Ascending aorta (tissue), 2 donors: ENCODE measurements around the gene HEY2. TPM values are rescaled to one million over a fixed set of nuclear protein-coding genes. Genes with fewer than 3 reads are reported as not detected.

ENCODE experiments used
- DNase-seq, 2 donors: peaks; one replicate each; pipeline ENCODE4 v3.0.0-alpha.2; 2019; ENCODE audit warnings: low spot score in 2 of 2
- H3K27ac ChIP-seq, 2 donors: fragments of 200-600 bp; sonication (generic); one replicate each; pipeline ENCODE4 v1.5.1; 2016 to 2017; ENCODE audit warnings: mild to moderate bottlenecking in 1 of 2
- H3K27me3 ChIP-seq: fragments of 200-600 bp; sonication (generic); one replicate; pipeline ENCODE4 v1.5.1; 2017
- H3K36me3 ChIP-seq, 2 donors: fragments of 200-600 bp; sonication (generic); one replicate each; pipeline ENCODE4 v1.5.1; 2016
- H3K4me1 ChIP-seq, 2 donors: fragments of 200-600 bp; sonication (generic); one replicate each; pipeline ENCODE4 v1.5.1; 2016 to 2017; ENCODE audit warnings: mild to moderate bottlenecking in 1 of 2
- H3K4me3 ChIP-seq, 2 donors: fragments of 200-600 bp; sonication (generic); one replicate each; pipeline ENCODE4 v1.5.1; 2016 to 2017; ENCODE audit warnings: mild to moderate bottlenecking in 1 of 2
- H3K9me3 ChIP-seq, 2 donors: fragments of 200-600 bp; sonication (generic); one replicate each; pipeline ENCODE4 v1.5.1; 2016
- CTCF ChIP-seq, 3 experiments: fragments of 200-600 bp in 2 of 3; fragments of 450-650 bp in 1 of 3; sonication (generic) in 2 of 3; IDR thresholded peaks; one replicate each; pipeline ENCODE4 v1.5.1; 2016 to 2019; ENCODE audit warnings: antibody characterized with exemption in 3 of 3, mild to moderate bottlenecking in 1 of 3, moderate library complexity in 1 of 3
- intact Hi-C: fragments of 100-400 bp; cut with DNase I; formaldehyde crosslinking; loops from one replicate; pipeline ENCODE4 v1.15.1; 2023
- total RNA-seq: library from RNA; depleted of rRNA; stranded (reverse); fragments of >200 nt; gene quantifications from one replicate; pipeline ENCODE4 v1.1.0, GENCODE V29; 2016

HEY2 gene
- total RNA-seq, 1 donor from 2014 or later: 0.32 TPM

- DNase-seq: no peak
- intact Hi-C loops: no loop called here
- no peaks in the 10 kb centered on the region for H3K36me3 ChIP-seq
- H3K9me3 ChIP-seq: no peaks in the 10 kb centered on the region
- no peak for TF ChIP-seq CTCF (IDR thresholded peaks at IDR 0.05)
- H3K4me3 ChIP-seq: no peak overlapping the region
- no peaks in the 10 kb centered on the region for H3K27me3 ChIP-seq
- H3K4me1 ChIP-seq: peaks cover 0 to 7% of the 10 kb centered on the region in 2 donors
- H3K27ac ChIP-seq: no peak overlapping the region
Measured at GRCh38 chr6:125808591-125808990, 59.2 kb downstream of the HEY2 start.

DNA sequence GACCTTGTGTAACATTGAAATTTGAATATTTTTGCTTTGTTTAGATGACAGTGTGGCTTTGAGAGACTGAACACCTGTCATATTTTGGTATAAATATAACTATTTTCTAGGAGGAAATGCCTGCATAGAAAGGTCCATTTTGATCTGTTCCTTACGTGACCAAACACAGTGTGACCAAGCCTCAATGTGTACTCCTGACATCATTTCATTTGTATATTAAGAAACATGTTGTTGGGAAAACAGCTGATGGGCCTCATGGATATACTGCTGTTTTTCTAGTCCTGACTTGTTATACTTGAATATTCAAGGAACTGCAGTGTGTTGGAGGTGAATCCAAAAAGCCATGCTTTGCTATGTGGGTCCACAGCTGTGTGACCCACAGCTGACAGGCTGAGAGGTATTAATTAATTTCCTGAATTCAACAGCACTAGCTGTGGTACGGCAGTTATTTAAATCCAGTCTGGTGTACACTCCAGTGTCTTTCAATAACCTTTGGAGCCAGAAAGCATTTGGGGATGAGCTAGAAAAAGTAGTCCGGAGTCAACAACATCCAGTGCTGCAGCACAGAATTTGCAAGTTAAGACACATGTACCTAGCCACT lies 60.2 kb downstream of the HEY2 start:
- no peaks in the 10 kb centered on the region for H3K27me3 ChIP-seq
- H3K4me1 ChIP-seq: peaks cover 0 to 6% of the 10 kb centered on the region in 2 donors
- no peak overlapping the region for H3K4me3 ChIP-seq
- H3K36me3 ChIP-seq: no peaks in the 10 kb centered on the region
- intact Hi-C loops: no loop called here
- no peak for DNase-seq
- no peaks in the 10 kb centered on the region for H3K9me3 ChIP-seq
- TF ChIP-seq CTCF (IDR thresholded peaks at IDR 0.05): no peak
- H3K27ac ChIP-seq: no peak overlapping the region

DNA sequence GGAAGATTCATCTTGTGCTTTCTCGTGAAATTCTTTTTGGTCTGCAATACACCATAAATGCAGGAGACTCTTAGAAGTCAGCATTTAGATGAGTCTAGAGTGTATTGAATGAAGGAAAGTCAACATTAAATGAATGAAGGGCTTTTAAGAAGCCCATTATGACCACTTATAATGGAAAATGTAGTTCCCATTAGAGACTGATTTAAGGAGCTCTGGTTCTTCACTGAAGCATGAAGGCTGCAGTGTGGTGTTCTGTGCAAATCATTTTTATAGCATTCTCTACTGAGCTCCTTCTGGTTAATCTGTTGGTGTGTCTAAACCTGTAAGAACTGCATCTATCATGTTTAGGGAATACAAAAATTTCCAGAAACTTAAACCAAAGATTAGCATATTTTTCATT lies 61.0 kb downstream of the HEY2 start:
- Histone ChIP-seq H3K36me3 (no peaks in the 10 kb centered on the region), H3K4me1 (peaks cover 0 to 10% of the 10 kb centered on the region in 2 donors), H3K9me3 (no peaks in the 10 kb centered on the region), H3K27me3 (no peaks in the 10 kb centered on the region), H3K4me3 (no peak overlapping the region), H3K27ac (no peak overlapping the region)
- intact Hi-C loops: no loop called here
- DNase-seq: no peak
- no peak for TF ChIP-seq CTCF (IDR thresholded peaks at IDR 0.05)

Other genes with a start within 250 kb of the HEY2 start
- gene NCOA7, start 41.3 kb downstream of the HEY2 start, total RNA-seq: 37.4 TPM
- gene HINT3, start 207.1 kb downstream of the HEY2 start, total RNA-seq: 5.2 TPM
- 44.6 TPM for gene TRMT11, start 236.9 kb downstream of the HEY2 start, total RNA-seq